EH (cell line): ENCODE measurements around the gene CCDC106.
A peak's percentile ranks its signal among the peaks of the same experiment; 100 is the strongest.

Experiments
- DNase-seq: peaks from one replicate; pipeline ENCODE4 v3.0.0-alpha.2; 2015; ENCODE audit warnings: low read depth

CCDC106 gene

DNA sequence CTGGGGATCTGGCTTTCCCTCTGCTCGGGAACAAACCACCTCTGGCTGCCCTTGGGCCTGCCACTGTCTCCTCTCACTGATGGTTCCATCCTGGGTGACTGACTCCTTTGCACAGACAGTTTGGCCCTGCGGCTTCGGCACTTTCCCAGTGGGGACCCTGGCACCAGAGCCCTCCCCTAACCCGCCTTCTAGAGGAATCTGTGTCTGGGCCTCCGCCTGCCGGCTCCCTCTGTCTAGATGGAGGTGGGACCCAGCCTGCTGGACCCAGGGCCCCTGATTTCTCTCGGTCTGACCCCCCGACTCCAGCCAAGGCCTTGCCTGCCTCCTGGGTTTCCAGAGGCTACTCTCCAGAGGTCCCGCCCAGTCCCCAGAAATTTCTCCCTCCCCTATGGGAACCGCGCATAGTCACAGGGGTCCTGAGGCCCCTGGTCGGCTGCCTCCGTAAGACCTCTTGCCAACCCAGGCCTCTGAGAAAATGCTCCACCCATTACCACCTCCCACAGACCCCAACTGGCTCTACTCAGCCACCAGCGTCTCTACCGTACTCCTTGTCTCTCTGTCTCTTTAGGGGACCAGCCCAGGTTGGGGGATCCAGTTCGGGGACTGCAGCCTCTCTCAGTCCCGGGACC lies 2.7 kb downstream of the CCDC106 start:
- no peak for DNase-seq

DNA sequence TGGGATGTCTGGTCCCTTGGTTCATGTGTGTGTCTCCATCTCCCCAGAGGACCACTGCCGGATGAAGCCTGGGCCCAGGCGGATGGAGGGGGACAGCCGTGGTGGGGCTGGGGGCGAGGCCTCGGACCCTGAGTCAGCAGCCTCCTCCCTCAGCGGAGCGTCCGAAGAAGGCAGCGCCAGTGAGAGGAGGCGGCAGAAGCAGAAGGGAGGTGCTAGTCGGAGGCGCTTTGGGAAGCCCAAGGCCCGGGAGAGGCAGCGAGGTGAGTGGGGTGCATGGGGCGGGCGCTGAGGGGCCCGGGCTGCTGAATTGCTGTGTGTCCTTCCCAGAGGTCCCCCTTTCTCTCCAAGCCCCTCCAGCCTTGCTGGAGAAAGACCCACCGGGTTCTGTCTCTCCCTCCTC lies 3.2 kb downstream of the CCDC106 start:
- no peak for DNase-seq

DNA sequence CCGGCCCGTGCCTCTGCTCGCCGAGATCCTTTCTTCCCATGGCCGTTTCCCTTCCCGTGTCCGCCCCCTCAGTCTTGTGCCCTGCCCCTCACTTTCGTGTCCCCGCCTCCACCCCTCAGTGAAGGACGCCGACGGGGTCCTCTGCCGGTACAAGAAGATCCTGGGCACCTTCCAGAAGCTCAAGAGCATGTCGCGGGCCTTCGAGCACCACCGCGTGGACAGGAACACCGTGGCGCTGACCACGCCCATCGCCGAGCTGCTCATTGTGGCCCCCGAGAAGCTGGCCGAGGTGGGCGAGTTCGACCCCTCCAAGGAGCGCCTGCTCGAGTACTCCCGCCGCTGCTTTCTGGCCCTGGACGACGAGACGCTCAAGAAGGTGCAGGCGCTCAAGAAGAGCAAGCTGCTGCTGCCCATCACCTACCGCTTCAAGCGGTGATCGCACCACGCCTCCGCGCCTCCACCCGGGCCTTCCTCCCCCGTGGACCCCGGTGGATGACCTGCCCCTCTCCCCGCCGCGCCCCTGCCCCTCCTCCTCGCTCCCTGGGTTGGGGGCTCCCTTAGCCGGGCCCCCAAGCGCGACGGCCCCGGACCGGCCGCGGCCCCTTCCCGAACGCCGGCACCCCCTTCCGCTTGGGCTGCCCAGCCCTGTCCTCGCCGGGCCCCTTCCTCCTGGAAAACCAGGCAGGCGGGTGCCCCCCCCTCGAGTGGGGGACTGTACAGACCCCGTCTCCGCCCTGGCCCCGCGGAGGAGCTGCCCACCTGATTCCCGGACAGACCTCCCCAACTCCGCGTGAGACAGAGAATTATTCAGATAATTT lies 4.5 kb downstream of the CCDC106 start:
- DNase-seq = no peak

DNA sequence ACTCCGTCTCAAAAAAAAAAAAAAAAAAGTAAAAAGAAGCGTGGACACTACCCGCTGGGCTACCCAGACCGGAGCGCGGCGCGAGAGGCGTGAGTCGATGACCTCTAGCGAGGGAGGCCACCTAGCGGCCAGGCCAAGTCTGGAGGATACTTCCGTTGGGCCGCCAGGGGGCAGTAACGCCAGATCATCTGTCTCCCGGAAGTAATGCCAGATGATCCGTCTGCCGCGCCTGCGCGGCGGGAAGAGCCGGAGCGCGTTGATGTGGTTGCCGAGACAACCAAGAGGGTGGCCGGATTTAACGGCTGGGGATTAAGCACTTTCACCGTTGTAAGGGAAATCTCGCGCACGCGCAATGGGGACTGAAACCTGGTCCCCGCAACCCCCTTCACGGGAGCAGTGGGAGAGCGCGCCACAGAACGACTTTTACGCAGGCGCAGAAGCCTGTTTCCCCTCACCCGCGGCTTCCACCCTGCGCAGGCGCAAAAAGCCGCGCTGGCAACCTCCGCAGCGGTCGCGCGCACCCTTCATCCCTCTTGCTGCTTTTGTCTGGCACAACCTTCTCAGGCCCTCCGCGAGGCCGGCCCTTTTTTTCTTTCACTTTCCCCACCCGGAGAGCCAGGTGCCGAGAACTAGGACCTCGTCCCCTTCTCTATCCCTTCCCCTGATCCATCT lies 5.8 kb downstream of the CCDC106 start:
- peak; percentile 99 for DNase-seq

DNA sequence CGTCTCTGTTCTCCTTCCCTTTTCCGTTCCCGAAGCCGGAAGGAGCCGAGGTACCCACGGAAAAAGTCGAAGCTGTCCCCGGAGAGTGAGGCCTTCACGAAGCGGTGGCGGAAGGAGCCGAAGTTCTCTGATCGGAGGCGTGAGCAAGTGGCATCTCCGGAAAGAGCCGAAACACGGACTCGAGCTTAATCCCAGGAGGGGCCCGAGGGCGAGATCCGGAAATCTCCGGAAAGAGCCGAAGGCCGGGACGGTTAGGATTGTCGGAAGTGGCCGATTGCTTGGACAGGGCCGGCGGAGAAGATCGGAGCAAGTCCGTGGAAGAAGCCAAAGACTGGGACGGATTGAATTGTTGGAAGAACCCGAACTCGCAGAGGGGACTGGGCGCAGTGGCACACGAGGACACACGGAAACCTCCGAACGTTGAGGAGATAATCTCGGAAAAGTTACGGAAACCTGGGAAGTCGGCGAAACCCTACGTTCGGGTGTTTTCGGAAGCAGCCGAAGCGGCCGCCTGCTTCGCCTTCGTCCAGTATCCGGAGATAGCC lies 6.4 kb downstream of the CCDC106 start:
- DNase-seq = peak; percentile 100

DNA sequence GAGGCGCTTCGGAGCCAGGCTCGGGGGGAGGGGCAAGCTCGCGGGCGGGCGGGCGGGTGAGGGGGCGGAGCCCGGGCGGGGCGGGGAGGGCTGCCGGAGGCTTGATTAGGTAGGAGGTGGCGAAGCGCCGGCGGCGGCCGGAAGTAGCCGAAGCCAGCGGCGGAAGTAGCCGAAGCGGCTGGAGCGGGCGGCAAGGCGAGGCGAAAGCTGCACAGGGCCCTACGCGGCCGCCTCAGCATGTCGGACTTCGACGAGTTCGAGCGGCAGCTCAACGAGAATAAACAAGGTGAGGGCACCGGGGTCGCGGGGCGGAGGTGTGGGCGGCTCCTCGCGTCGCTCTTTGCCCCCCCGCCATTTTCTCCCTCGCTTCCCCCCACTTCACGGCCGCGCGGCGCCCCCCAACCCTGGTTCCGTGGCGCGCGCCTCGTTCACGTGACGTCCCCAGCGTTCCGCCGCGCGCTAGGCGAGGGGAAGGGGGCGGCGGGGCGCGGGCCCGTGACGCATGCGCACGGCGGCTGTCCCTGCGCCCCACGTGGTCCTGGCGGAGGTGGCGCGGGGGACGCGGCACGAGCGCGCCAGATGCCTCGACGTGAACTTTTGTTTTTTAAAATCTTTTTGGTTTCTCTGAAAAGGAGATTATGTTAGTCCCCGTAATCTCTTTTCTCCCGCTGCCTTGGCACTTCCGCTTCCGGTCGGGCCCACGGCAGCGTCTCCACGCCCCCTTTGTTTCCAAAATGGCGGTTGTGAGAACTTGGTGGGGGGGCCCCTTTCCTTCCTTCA lies 7.0 kb downstream of the CCDC106 start, which contains the start of gene U2AF2:
TSS of gene U2AF2 (plus strand) at position 168 of the 780 bp plus-strand sequence. CDS start at position 238, 70 bp downstream.
- DNase-seq = peak; percentile 91

DNA sequence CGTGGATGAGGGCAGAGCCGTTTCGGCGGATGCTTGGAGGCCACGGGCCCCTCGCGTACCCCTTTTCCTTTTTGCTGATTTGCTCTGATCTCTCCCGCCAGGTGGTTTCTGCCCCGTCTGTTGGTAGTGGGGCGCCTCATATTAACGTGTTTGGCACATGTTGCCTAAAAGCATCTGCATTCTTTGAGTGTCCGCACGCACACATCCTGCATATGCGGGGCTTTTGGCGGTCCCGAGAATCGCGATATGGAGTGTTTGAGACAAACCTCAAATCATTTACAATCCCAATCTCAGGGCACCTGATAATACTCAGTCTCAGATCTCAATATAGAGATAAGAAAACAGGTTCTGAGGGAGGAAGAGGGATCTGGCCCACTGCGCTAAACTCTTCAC lies 7.6 kb downstream of the CCDC106 start:
- DNase-seq = no peak

DNA sequence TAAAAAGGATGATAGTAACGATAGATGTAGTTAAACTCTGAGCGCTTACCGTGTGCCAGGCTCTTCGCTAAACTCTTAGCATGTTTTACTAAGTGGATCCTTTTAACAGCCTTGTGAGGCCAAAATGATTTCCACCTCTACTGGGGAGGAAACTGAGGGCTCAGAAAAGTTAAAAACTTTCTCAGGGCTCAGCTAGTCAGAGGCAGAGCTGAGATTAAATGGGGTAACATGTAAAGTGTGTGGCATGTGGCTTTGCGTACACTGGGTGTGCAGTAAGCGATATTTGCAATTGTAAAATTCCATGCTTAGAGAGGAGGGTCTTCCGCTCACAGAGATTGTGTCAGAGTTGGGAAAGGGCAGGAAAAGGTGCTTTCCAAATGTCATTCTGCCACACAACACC lies 8.5 kb downstream of the CCDC106 start:
- no peak for DNase-seq

DNA sequence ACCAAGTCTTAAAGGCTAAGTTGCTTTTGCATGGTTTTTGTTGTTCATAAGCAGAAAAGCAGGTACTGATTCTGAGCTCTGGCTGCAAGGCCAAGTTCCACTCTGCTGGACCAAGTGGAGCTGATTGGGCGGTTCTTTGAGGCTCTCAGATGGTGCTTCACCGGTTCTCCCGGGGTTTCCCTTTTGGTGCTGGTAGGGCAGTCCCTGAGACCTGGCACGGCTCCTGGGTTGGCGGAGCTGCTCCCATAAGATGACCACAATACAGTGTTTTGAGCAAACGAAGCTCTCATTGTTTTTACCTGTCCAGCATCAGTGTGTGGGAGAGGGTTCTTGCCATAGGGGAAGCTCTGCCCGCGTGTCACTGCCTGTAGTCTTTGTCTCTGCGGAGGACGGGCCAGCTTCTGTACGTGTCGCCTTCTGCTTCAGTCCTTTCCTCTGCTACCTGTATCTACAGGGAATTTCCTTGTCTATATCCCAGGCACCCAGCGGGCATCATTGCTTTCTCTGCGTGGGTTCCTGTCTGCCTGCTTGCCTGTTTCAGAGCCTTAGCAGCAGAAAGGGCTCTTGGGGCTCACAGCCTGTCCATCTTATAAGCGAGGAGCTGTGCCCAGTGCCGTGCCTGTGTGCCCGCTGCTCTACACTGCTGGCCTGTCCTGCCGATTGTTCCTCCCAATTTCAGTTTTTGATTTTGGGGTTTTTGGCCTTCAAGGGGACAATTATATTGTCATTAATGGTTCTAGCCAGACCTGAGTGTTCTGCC lies 9.2 kb downstream of the CCDC106 start:
- DNase-seq = peak; percentile 20

DNA sequence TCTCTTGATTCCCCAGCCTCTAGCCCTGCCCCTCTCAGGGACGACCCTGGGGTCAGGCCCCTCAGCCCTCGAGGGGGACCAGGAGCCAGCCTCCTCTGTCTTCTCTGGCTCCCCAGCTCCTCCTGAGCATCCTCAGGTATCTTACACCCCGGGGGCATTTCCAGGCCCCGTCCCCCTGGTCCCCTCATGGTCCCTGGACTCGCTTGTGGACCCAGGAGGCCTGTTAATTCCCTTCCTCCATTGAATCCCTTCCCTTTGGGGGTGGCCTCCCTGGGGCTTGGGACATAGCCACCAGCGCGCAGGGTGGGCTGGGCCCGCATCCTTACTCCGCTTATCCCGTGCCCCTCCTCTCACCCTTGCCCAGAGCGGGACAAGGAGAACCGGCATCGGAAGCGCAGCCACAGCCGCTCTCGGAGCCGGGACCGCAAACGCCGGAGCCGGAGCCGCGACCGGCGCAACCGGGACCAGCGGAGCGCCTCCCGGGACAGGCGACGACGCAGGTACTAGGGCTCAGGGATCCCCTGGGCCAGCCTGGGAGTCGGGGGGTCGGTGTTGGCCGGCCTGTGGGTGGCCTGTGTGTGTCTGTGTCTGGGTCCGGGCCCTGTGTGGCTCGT lies 10.9 kb downstream of the CCDC106 start:
- DNase-seq = no peak

DNA sequence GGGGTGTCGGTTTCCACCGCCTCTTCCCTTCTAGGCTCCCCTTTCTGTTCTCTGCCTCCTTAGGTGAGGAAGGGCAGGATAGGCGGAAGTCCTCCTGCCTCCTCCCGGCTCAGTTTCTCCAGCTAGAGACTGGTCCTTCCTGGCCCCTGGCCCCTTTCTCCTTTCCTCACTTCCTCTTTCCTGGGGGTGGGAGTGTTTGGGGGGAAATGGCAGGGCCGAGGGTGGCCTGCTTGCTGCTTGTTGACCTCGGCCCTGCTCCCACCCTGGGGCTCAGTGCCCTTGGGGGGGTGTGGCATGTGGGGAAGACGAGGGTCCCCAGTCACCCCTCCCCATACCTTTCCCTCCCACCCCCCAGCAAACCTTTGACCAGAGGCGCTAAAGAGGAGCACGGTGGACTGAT lies 11.8 kb downstream of the CCDC106 start:
- DNase-seq = no peak

DNA sequence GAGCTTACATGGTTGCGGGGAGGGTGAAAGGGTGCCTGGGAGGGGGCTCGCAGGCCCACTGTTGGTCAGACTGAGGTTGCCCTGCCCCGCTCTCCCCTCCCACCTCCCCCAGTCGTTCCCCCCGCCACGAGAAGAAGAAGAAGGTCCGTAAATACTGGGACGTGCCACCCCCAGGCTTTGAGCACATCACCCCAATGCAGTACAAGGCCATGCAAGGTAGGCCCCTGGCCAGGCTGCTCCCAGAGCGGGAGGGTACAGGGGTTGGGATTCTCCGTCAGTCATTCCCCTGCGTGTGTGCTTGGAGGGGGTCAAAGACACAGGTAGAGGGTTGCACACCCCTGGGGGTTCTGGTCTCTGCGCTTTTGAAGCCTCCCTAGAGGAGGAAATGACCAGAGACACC lies 12.4 kb downstream of the CCDC106 start:
- no peak for DNase-seq

DNA sequence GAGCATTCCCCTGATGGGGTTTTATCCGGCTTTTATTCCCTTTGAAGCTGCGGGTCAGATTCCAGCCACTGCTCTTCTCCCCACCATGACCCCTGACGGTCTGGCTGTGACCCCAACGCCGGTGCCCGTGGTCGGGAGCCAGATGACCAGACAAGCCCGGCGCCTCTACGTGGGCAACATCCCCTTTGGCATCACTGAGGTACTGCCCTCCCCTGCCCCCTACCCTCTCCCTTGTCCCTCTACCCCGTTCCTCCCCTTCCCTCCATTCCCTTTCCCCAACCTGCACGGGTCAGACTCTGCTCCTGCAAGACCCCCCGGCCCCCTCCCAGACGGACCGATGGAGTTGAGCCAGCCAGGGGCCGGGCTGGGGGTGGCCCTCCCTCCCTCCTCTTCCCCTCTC lies 13.0 kb downstream of the CCDC106 start:
- no peak for DNase-seq

DNA sequence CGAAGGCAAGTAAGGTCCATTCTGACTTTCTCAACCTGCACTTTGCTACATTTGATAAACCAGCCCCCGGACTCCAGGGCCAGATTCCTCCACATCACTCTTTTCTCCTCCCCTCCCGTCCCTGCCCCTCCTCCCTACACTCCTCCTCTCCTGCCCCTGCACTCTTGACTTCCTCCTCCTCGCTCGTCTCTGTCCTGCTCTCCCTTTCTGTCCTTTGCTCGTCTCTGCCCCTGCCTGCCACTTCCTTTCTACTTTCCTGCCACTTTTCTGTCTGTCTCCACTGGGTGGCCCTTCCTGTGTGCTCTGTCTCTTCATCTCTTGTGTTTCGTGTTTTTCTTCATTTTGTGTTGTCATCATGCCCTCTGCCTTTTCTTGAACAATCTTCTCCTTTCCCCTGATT lies 13.8 kb downstream of the CCDC106 start:
- no peak for DNase-seq

DNA sequence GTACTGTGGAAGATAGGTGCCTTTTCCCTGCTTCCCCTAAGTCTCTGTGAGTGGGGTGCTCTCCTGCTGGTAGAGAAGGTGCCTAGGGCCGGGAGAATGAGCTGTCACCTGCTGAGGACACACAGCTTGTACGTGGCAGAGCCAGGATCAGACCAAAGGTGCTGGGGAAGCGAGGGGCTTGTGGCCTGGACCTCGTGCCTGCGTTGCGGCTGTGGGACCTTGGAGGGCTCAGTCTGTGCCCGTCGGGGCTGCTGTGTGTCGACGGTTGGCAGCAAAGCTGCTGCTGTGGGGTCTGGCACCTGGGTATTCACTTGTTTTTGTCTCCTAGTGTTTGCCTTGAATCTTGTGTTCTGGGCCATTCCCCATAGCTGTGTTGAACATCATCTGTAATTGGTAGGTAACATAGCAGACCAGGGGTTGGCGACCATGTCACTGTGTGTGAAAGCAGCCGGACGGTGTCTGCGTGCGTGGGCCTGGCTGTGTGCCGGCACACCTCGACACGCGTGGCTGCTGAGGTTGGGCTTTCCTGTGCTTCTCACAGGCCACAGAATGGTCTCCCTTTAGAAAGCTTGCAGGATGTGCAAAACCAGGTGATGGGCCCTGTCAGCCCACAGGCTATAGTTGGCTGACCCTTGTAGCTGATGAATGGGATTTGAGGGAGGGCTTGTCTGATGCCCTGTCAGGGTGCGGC lies 16.0 kb downstream of the CCDC106 start:
- no peak for DNase-seq

DNA sequence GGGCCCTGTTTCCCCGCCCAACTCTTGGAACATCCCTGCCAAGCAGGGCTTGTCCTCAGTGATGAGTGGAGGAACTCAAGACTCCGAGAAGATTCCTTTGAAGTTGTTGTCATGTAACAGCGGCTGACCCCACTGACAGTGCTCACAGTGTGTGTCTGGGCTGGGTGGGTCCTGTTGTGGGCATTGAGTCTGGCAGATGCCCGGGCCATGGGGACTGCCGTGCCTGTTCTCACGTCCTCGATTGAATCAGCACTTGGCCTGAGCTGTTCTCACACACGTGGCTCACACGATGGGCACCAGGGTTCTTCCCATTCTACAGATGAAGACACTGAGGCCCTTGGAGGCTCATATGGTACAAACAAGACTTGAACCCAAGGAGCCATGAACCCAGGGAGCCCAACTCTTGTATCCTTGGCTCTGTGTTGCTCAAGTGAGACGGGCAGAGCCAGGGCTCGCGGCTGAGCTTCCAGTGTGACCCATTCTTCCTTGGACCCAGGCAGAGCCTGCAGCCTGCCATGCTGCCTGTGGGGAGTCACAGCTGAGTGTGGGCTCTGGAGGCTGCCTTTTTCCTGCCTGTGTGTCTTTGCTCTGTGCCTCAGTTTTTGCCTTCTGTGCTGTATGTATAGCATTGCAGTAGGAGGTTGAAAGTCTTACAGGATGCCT lies 18.5 kb downstream of the CCDC106 start:
- DNase-seq = no peak

DNA sequence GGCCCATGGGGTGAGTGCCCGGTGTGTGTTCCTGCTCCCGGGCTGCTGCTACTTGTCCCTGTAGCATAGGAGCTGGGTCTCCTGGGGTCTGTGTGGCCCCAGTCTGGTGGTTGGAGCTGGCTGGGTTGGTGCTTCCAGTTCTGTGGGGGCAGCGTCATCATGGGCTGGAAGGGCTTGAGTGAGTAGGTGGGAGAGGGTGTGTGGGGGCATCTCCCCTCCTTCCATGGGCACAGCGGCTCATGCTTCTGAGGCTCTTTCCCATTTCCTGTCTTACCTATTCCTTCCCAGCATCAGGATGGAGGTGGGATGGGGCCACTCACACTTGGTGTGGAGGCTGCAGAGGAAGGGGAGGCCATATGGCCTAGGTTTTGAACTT lies 19.0 kb downstream of the CCDC106 start:
- DNase-seq = no peak

DNA sequence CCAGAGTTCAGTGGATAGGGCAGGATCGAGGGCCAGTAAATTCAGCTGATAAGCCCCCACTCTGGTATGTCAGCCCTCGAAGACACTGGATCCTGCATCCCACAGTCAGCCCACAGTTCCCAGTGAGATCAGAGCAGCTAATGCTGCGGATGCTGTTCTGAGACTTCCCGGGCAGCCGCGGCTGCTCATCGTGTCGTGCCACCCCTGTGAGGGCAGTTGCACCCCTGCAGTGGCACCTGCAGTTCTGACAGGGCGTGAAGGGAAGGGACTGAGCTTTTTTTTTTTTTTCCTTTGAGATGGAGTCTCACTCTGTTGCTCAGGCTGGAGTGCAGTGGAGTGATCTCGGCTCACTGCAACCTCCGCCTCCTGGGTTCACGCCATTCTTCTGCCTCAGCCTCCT lies 19.5 kb downstream of the CCDC106 start:
- no peak for DNase-seq

DNA sequence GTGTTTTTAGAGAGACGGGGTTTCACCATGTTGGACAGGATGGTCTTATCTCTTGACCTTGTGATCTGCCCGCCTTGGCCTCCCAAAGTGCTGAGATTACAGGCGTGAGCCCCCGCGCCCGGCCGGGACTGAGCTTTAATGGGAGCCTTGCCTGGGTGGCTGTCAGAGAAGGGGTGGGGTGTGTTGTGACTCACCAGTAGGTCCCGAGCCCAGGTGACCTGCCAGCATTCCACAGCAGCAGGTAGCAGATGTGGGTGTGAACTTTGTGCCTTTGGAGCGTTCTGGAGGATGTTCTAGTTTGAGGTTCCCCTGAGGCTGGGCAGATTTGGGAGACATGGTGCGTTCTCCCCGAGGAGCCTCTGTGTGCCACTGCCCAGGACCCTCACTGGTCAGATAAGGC lies 19.9 kb downstream of the CCDC106 start:
- no peak for DNase-seq
